HFF-Myc (cell line): ENCODE data around the gene TRPV3.

Experiments
- DNase-seq: peaks from one replicate; pipeline ENCODE4 v3.0.0-alpha.2; 2011; ENCODE audit warnings: low read depth; ENCODE audit errors: extremely low read depth
- H3K4me3 ChIP-seq: replicated peaks from 2 replicates; pipeline ENCODE4 v1.5.1; 2011; ENCODE audit warnings: low read depth, mild to moderate bottlenecking, control low read depth, low read length
- TF ChIP-seq, protein P1 (sequence below): IDR thresholded peaks from 2 replicates; pipeline ENCODE4 v1.5.1; 2012; ENCODE audit warnings: mild to moderate bottlenecking, low read depth, low read length, control low read depth; ENCODE audit errors: missing control alignments

The TRPV3 gene

DNA sequence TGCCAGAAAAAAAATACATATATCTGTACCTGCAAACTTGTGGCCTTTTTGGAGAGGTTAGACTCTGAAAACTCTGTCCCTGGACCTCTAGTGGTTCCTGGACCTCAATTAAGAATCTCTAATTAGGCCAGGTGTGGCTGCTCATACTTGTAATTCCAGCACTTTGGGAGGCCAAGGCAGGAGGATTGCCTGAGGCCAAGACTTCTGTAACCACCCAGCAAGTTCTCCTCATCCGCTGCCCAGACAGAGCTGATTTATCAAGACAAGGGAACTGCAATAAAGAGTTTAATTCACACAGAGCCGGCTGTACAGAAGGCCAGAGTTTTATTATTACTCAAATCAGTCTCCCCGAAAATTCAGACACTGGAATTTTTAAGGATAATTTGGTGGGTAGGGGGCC, 77.6 kb downstream of the TRPV3 start:
- DNase-seq, result no peak
- TF ChIP-seq, protein P1, sequence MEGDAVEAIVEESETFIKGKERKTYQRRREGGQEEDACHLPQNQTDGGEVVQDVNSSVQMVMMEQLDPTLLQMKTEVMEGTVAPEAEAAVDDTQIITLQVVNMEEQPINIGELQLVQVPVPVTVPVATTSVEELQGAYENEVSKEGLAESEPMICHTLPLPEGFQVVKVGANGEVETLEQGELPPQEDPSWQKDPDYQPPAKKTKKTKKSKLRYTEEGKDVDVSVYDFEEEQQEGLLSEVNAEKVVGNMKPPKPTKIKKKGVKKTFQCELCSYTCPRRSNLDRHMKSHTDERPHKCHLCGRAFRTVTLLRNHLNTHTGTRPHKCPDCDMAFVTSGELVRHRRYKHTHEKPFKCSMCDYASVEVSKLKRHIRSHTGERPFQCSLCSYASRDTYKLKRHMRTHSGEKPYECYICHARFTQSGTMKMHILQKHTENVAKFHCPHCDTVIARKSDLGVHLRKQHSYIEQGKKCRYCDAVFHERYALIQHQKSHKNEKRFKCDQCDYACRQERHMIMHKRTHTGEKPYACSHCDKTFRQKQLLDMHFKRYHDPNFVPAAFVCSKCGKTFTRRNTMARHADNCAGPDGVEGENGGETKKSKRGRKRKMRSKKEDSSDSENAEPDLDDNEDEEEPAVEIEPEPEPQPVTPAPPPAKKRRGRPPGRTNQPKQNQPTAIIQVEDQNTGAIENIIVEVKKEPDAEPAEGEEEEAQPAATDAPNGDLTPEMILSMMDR, result no peak
- H3K4me3 ChIP-seq, result no peak overlapping the region

DNA sequence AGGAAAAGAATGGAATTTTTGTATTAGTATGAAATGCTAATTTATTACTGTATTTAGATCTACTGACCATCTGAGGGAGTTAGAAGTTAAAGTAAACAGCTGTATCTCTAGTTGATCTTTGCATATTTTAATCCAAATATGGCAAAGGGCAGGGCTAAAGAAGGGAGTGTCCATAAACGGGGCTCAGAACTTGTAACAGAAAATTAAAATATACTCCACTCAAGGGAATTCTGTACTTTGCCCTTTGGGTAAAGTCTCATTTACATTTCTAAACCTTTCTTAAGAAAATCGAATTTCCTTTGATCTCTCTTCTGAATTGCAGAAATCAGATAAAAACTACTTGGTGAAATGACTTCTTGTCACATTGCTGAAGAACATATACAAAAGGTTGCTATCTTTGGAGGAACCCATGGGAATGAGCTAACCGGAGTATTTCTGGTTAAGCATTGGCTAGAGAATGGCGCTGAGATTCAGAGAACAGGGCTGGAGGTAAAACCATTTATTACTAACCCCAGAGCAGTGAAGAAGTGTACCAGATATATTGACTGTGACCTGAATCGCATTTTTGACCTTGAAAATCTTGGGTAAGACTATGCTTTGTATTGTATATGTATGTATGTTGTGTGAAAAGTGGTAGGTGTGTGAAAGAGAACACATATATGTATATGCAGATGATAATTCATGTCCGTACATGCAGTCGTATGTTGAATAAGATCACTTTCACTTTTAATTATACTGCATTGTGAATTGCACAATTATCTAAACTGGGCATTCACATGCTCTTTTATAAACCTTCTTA, 81.6 kb downstream of the TRPV3 start, which contains the start of gene ASPA:
Gene ASPA, plus strand, starts transcription at position 186 of the 799 bp plus-strand sequence. Its CDS starts 163 bp downstream, at position 349.
- TF ChIP-seq, protein P1, result no peak
- no peak for DNase-seq
- no peak within 1 kb of the TSS for H3K4me3 ChIP-seq

DNA sequence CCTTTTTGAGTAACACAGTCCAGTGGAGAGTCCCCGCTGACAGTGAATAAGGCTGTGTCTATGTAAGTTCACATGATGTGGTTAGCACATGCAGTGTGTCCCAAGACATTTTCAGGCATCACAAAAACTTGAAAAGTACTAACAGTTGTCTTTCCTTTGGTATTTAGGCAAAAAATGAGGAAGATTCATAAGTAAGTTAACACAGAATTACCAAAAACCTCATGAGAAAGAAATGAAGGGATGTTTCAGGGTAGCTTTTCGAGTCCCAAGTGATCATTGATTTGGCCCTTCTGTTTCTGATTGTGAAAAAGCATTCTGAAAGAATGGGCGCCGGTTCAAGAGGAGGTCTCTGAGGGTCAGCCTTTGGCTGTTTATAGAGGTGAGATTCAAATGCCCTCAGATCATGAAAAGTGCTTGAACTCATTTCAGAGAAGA, 82.3 kb downstream of the TRPV3 start:
- DNase-seq, result no peak
- TF ChIP-seq, protein P1, result no peak
- no peak overlapping the region for H3K4me3 ChIP-seq

DNA sequence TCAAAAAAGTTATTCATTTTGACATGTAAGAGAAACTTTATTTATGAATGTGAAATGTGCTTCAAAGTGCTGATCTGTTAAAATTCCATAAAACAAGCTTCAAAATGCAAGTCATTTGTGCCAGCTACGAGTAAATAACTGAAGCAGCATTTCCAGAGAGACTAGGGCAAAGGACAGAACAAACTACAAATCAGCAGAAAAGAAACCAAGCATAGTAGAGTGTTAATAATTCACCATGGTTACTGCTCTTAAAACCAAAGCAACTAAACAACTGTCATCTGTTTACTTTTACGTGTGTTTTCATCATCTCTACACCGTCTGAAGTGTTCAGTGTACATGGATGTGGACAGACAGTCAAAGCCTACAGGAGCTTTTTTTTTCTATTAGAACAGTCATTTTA, 83.4 kb downstream of the TRPV3 start:
- H3K4me3 ChIP-seq, result no peak overlapping the region
- TF ChIP-seq, protein P1, result no peak
- DNase-seq, result no peak

DNA sequence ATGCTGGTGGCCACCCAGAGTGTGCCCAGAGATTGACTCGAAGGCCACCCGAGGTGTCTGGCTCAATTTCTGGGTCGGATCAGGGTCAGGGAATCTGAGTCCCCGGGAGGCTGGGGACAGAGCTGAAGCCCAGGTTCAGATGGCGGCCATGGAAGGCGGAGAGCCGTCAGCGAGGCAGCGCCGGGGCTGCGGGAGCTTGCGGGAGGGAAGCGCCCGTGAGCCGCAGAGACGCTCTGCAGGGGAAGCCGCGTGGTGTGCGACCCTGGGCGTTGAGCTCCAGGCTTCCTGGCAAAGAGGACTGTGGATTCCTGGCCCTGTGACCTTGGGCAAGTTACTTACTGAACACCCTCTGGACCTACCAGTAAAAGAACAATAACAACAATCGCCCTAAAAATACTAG, 85.5 kb downstream of the TRPV3 start:
- H3K4me3 ChIP-seq, result no peak overlapping the region
- TF ChIP-seq, protein P1, result no peak
- DNase-seq, result no peak

DNA sequence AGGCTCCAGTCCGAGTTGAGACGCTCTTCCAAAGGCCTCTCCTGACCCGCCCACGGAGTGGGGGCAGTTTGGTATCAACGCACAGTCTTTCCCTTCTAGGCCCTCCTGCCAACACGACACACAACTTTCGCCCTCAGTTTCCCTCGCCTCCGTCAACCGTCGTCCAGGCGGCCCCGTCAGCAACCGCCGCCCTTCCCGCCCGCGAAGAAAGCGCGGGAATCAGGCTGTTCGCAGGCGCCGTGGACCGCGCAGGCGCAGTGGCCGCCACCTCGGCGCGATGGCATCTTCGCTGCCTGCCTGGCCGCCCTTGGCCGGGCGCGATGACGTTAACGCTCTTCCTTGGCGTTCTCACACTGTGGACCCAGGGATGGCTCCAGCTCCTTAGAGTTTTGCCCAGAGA, 86.0 kb downstream of the TRPV3 start, which contains the start of gene SPATA22:
Gene SPATA22, minus strand, starts transcription at position 221 of the 400 bp plus-strand sequence. CDS start 2,494 bp downstream, outside the sequence.
- H3K4me3 ChIP-seq, result no peak within 1 kb of the TSS
- DNase-seq, result no peak
- TF ChIP-seq, protein P1, result no peak
